GM23248 (cell line): ENCODE measurements around the gene CFDP1.

Experiments
- EZH2 ChIP-seq: fragments of 200-600 bp; sonication (generic); IDR thresholded peaks from 2 replicates; pipeline ENCODE4 v1.6.1; 2018; ENCODE audit warnings: antibody characterized with exemption, mild to moderate bottlenecking; ENCODE audit not compliant: insufficient read depth, poor library complexity, severe bottlenecking
- EZH2phosphoT487 ChIP-seq: fragments of 200-600 bp; sonication (generic); IDR thresholded peaks from 2 replicates; pipeline ENCODE4 v1.6.1; 2018; ENCODE audit warnings: antibody characterized with exemption, moderate library complexity, mild to moderate bottlenecking, low read depth; ENCODE audit not compliant: insufficient read depth

DNA sequence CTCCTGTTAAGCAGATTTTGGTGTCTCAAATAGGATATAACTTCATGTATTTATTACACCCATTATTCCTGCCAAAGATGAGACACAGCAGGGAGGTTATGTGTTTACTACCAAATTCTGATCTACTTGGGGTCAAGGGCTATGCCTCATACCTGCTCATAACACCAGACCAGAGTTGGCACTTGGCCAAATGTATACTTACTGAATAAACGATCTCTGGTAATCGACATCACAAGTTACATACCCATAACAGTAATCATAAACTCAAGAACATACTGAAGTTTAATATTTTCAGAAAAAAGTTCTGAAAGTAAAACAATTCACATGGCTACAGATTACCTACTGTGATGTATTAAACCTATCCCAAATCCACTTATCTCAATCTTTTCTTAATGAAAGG is 28.3 kb upstream of the CFDP1 start:
- TF ChIP-seq EZH2, result no peak
- TF ChIP-seq EZH2phosphoT487, result no peak
